ENCODE data around the gene TEAD1. TPM values are rescaled to one million over a fixed set of nuclear protein-coding genes. Genes with fewer than 3 reads are reported as not detected.

The TEAD1 gene
- total and polyA plus RNA-seq, 2 experiments from 2014 or later: 24.5 to 103 TPM

DNA sequence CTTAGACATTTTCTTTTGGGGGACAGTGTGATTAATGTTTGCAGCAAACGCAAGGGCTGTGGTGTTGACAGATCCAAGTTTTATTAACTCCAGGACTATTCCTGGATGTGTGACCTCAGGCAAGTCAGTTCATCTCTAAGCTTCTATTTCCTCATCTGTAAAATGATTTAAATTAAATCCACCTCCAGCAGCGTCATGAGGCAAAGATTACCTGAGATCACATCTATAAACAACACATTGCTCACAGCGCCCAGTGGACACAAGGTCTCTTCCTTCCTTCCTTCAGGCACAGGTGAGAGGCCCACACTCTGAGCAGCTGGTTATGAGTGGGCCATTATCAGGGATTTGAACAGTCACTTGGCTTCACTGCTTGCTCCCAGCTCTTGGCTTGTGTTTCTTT lies 223.6 kb downstream of the TEAD1 start (continued):
- TF ChIP-seq EZH2phosphoT487 (IDR thresholded peaks at IDR 0.05; ENCODE audit: unreplicated experiment) (no peak), STAT1 (IDR thresholded peaks at IDR 0.05; ENCODE audit: unreplicated experiment) (no peak), NANOG (IDR thresholded peaks at IDR 0.05; ENCODE audit: borderline replicate concordance) (no peak), CREB1 (CRISPR knock-in tag; IDR thresholded peaks at IDR 0.05; ENCODE audit: low read depth) (no peak), POLR2AphosphoS5 (IDR thresholded peaks at IDR 0.05; ENCODE audit: low read depth) (no peak)
- TF ChIP-seq, protein P1, sequence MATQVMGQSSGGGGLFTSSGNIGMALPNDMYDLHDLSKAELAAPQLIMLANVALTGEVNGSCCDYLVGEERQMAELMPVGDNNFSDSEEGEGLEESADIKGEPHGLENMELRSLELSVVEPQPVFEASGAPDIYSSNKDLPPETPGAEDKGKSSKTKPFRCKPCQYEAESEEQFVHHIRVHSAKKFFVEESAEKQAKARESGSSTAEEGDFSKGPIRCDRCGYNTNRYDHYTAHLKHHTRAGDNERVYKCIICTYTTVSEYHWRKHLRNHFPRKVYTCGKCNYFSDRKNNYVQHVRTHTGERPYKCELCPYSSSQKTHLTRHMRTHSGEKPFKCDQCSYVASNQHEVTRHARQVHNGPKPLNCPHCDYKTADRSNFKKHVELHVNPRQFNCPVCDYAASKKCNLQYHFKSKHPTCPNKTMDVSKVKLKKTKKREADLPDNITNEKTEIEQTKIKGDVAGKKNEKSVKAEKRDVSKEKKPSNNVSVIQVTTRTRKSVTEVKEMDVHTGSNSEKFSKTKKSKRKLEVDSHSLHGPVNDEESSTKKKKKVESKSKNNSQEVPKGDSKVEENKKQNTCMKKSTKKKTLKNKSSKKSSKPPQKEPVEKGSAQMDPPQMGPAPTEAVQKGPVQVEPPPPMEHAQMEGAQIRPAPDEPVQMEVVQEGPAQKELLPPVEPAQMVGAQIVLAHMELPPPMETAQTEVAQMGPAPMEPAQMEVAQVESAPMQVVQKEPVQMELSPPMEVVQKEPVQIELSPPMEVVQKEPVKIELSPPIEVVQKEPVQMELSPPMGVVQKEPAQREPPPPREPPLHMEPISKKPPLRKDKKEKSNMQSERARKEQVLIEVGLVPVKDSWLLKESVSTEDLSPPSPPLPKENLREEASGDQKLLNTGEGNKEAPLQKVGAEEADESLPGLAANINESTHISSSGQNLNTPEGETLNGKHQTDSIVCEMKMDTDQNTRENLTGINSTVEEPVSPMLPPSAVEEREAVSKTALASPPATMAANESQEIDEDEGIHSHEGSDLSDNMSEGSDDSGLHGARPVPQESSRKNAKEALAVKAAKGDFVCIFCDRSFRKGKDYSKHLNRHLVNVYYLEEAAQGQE (IDR thresholded peaks at IDR 0.05; ENCODE audit: unreplicated experiment): no peak

DNA sequence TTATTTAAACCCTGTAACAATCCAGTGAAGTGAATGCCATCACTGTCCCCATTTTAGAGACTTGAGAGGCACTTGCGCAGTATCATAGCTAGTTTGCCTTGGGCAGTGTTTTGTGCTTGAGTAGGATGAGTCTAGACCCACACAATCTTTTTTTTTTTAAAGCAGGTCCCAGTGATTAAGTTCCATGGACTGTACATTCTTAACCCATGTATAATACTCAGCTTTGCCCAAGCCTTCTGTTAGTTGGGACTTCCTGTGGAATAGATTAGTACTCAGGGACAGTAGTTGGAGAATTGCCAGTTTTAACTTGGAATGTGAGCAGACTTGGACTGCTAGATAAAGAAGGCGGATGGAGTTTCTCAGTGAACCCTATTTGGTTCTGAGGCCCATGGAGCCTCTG lies 226.3 kb downstream of the TEAD1 start:
- Histone ChIP-seq H3K27me3 (ENCODE audit: insufficient read depth) (no peaks in the 10 kb centered on the region), H3K9me2 (ENCODE audit: insufficient read depth) (no peaks in the 10 kb centered on the region), H3K36me3 (ENCODE audit: insufficient read depth) (no peaks in the 10 kb centered on the region), H4K20me1 (replicated peaks; ENCODE audit: insufficient read depth) (no peaks in the 10 kb centered on the region), H3K79me2 (replicated peaks; ENCODE audit: insufficient read depth) (peaks cover 7% of the 10 kb centered on the region), H2AFZ (no peak overlapping the region), H3K27ac (ENCODE audit: low read depth) (no peak overlapping the region), H3F3A (replicated peaks; ENCODE audit: low read depth) (no peaks in the 10 kb centered on the region), H3K4me3 (no peak overlapping the region), H3K4me2 (no peak overlapping the region), H3K4me1 (ENCODE audit: insufficient read depth) (peaks cover 8% of the 10 kb centered on the region; the same call in 1 of the 2 replicates)
- no peaks in the 10 kb centered on the region for H3K9me3 Mint-ChIP-seq
- no peak for ATAC-seq
- H3K4me3 Mint-ChIP-seq: no peak overlapping the region
- peaks cover 47% of the 10 kb centered on the region for H3K36me3 Mint-ChIP-seq (ENCODE audit: low read depth)
- DNase-seq (ENCODE audit: low spot score): no peak
- H3K27me3 Mint-ChIP-seq (ENCODE audit: insufficient read depth, low read depth, poor library complexity): no peaks in the 10 kb centered on the region
- H3K4me1 Mint-ChIP-seq: peaks cover 12% of the 10 kb centered on the region
- no peak overlapping the region for H3K27ac Mint-ChIP-seq
- no peak for TF ChIP-seq POLR2AphosphoS5 (IDR thresholded peaks at IDR 0.05; ENCODE audit: low read depth)
- TF ChIP-seq, protein P1 (IDR thresholded peaks at IDR 0.05; ENCODE audit: unreplicated experiment): no peak
- no peak for TF ChIP-seq STAT1 (IDR thresholded peaks at IDR 0.05; ENCODE audit: unreplicated experiment)
- no peak for TF ChIP-seq ZNF331 (CRISPR knock-in tag; IDR thresholded peaks at IDR 0.05; ENCODE audit: low read depth)
- TF ChIP-seq JUNB (IDR thresholded peaks at IDR 0.05; ENCODE audit: unreplicated experiment): no peak
- TF ChIP-seq, protein P2, sequence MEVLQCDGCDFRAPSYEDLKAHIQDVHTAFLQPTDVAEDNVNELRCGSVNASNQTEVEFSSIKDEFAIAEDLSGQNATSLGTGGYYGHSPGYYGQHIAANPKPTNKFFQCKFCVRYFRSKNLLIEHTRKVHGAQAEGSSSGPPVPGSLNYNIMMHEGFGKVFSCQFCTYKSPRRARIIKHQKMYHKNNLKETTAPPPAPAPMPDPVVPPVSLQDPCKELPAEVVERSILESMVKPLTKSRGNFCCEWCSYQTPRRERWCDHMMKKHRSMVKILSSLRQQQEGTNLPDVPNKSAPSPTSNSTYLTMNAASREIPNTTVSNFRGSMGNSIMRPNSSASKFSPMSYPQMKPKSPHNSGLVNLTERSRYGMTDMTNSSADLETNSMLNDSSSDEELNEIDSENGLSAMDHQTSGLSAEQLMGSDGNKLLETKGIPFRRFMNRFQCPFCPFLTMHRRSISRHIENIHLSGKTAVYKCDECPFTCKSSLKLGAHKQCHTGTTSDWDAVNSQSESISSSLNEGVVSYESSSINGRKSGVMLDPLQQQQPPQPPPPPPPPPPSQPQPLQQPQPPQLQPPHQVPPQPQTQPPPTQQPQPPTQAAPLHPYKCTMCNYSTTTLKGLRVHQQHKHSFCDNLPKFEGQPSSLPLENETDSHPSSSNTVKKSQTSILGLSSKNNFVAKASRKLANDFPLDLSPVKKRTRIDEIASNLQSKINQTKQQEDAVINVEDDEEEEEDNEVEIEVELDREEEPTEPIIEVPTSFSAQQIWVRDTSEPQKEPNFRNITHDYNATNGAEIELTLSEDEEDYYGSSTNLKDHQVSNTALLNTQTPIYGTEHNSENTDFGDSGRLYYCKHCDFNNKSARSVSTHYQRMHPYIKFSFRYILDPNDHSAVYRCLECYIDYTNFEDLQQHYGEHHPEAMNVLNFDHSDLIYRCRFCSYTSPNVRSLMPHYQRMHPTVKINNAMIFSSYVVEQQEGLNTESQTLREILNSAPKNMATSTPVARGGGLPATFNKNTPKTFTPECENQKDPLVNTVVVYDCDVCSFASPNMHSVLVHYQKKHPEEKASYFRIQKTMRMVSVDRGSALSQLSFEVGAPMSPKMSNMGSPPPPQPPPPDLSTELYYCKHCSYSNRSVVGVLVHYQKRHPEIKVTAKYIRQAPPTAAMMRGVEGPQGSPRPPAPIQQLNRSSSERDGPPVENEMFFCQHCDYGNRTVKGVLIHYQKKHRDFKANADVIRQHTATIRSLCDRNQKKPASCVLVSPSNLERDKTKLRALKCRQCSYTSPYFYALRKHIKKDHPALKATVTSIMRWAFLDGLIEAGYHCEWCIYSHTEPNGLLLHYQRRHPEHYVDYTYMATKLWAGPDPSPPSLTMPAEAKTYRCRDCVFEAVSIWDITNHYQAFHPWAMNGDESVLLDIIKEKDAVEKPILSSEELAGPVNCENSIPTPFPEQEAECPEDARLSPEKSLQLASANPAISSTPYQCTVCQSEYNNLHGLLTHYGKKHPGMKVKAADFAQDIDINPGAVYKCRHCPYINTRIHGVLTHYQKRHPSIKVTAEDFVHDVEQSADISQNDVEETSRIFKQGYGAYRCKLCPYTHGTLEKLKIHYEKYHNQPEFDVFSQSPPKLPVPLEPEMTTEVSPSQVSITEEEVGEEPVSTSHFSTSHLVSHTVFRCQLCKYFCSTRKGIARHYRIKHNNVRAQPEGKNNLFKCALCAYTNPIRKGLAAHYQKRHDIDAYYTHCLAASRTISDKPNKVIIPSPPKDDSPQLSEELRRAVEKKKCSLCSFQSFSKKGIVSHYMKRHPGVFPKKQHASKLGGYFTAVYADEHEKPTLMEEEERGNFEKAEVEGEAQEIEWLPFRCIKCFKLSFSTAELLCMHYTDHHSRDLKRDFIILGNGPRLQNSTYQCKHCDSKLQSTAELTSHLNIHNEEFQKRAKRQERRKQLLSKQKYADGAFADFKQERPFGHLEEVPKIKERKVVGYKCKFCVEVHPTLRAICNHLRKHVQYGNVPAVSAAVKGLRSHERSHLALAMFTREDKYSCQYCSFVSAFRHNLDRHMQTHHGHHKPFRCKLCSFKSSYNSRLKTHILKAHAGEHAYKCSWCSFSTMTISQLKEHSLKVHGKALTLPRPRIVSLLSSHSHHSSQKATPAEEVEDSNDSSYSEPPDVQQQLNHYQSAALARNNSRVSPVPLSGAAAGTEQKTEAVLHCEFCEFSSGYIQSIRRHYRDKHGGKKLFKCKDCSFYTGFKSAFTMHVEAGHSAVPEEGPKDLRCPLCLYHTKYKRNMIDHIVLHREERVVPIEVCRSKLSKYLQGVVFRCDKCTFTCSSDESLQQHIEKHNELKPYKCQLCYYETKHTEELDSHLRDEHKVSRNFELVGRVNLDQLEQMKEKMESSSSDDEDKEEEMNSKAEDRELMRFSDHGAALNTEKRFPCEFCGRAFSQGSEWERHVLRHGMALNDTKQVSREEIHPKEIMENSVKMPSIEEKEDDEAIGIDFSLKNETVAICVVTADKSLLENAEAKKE (CRISPR knock-in tag; IDR thresholded peaks at IDR 0.05): no peak
- TF ChIP-seq CREB1 (CRISPR knock-in tag; IDR thresholded peaks at IDR 0.05; ENCODE audit: low read depth): no peak
- TF ChIP-seq, protein P3, sequence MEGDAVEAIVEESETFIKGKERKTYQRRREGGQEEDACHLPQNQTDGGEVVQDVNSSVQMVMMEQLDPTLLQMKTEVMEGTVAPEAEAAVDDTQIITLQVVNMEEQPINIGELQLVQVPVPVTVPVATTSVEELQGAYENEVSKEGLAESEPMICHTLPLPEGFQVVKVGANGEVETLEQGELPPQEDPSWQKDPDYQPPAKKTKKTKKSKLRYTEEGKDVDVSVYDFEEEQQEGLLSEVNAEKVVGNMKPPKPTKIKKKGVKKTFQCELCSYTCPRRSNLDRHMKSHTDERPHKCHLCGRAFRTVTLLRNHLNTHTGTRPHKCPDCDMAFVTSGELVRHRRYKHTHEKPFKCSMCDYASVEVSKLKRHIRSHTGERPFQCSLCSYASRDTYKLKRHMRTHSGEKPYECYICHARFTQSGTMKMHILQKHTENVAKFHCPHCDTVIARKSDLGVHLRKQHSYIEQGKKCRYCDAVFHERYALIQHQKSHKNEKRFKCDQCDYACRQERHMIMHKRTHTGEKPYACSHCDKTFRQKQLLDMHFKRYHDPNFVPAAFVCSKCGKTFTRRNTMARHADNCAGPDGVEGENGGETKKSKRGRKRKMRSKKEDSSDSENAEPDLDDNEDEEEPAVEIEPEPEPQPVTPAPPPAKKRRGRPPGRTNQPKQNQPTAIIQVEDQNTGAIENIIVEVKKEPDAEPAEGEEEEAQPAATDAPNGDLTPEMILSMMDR (conservative IDR thresholded peaks at IDR 0.05; ENCODE audit: low read depth in 2 of 2): no peak
